Upper lobe of left lung (tissue), 4 donors: ENCODE results near the gene GNG2.

Source experiments
- EP300 ChIP-seq, 4 donors: sonication (generic); formaldehyde crosslinking; IDR thresholded peaks; one replicate each; pipeline ENCODE4 v1.5.1; 2017; ENCODE audit warnings: antibody characterized with exemption in 4 of 4, control low read depth in 2 of 4
- POLR2A ChIP-seq, 4 donors: fragments of 450-650 bp; IDR thresholded peaks; one replicate each; pipeline ENCODE4 v1.5.1; 2016 to 2017; ENCODE audit warnings: antibody characterized with exemption in 4 of 4, mild to moderate bottlenecking in 2 of 4
- POLR2AphosphoS5 ChIP-seq, 2 donors: sonication (generic); formaldehyde crosslinking; IDR thresholded peaks; one replicate each; pipeline ENCODE4 v1.5.1; 2017; ENCODE audit warnings: antibody characterized with exemption in 2 of 2
- TF ChIP-seq, protein P1 (sequence below), 6 experiments: fragments of 450-650 bp in 4 of 6; fragments of 200-600 bp in 2 of 6; sonication (generic) in 2 of 6; IDR thresholded peaks; one replicate each; pipeline ENCODE4 v1.5.1; 2016 to 2019; ENCODE audit warnings: antibody characterized with exemption in 6 of 6

- TF ChIP-seq, protein P1, sequence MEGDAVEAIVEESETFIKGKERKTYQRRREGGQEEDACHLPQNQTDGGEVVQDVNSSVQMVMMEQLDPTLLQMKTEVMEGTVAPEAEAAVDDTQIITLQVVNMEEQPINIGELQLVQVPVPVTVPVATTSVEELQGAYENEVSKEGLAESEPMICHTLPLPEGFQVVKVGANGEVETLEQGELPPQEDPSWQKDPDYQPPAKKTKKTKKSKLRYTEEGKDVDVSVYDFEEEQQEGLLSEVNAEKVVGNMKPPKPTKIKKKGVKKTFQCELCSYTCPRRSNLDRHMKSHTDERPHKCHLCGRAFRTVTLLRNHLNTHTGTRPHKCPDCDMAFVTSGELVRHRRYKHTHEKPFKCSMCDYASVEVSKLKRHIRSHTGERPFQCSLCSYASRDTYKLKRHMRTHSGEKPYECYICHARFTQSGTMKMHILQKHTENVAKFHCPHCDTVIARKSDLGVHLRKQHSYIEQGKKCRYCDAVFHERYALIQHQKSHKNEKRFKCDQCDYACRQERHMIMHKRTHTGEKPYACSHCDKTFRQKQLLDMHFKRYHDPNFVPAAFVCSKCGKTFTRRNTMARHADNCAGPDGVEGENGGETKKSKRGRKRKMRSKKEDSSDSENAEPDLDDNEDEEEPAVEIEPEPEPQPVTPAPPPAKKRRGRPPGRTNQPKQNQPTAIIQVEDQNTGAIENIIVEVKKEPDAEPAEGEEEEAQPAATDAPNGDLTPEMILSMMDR (IDR thresholded peaks at IDR 0.05) = no peak
- TF ChIP-seq POLR2A (IDR thresholded peaks at IDR 0.05) (no peak), EP300 (IDR thresholded peaks at IDR 0.05) (no peak), POLR2AphosphoS5 (IDR thresholded peaks at IDR 0.05) (no peak)
These were observed 68.8 kb downstream of the GNG2 start for GRCh38 chr14:51929166-51929565.
